22Rv1 (cell line): ENCODE data around the gene LDLRAD2.

Source experiments
- CTCF ChIP-seq: fragments of 450-650 bp; IDR thresholded peaks from 2 replicates; pipeline ENCODE4 v1.5.1; 2017; ENCODE audit warnings: mild to moderate bottlenecking
- ZFX ChIP-seq: fragments of 450-650 bp; IDR thresholded peaks from 2 replicates; pipeline ENCODE4 v1.6.1; 2017; ENCODE audit warnings: antibody characterized with exemption, borderline replicate concordance

DNA sequence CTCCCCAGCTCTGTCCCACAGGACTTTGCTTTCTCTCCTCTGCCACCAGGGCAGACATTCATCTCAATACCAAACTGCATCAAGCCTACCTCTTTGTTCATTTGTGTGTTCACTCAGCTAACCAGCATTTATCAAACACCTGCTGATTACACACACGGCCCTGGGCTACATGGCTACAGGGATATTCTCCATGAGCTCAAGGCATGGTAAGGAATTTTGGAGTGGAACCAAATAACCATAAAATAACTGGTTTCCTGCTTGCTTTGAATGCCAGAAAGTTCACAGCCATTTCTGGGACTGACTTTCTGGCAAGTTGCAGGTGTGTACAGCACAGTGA is 54.6 kb downstream of the LDLRAD2 start:
- no peak for TF ChIP-seq CTCF
- TF ChIP-seq ZFX = no peak
